Measurements from ENCODE around the gene DCBLD1. TPM values are rescaled to one million over a fixed set of nuclear protein-coding genes. Genes with fewer than 3 reads are reported as not detected.
"Not testable (repeated sequence)": the region's sequence is repeated elsewhere in the genome, so short reads cannot be mapped to it uniquely, and the experiment has no call there.

Gene DCBLD1
- polyA plus RNA-seq, 1 donor: 14.2 TPM

GRCh38 chr6:117508450-117508971, 26.0 kb downstream of the DCBLD1 start:
- H3K4me3 ChIP-seq (ENCODE audit: low read length): no peak overlapping the region
- no peaks in the 10 kb centered on the region for H3K27me3 ChIP-seq (ENCODE audit: control insufficient read depth, insufficient read depth, low read length)
- WGBS (ENCODE audit: insufficient coverage, low lambda C conversion rate): no CpG with 5 or more reads among the region's 4 CpGs
- no peak for DNase-seq
- no peak overlapping the region for H3K27ac ChIP-seq (ENCODE audit: low read length)
- peaks cover 10% of the 10 kb centered on the region for H3K4me1 ChIP-seq (ENCODE audit: control insufficient read depth, insufficient read depth, low read length)
- H3K36me3 ChIP-seq (ENCODE audit: control insufficient read depth, insufficient read depth, low read length): peaks cover 7% of the 10 kb centered on the region
- no peaks in the 10 kb centered on the region for H3K9me3 ChIP-seq (ENCODE audit: control insufficient read depth, low read depth, low read length)

- no peak overlapping the region for H3K27ac ChIP-seq (ENCODE audit: low read length)
These were observed 26.5 kb downstream of the DCBLD1 start for GRCh38 chr6:117509021-117509420.

GRCh38 chr6:117512056-117512828, 29.8 kb downstream of the DCBLD1 start:
- peaks cover 13% of the 10 kb centered on the region for H3K4me1 ChIP-seq (ENCODE audit: control insufficient read depth, insufficient read depth, low read length)
- H3K4me3 ChIP-seq (ENCODE audit: low read length): no peak overlapping the region
- DNase-seq: no peak
- no peak overlapping the region for H3K27ac ChIP-seq (ENCODE audit: low read length)
- H3K9me3 ChIP-seq (ENCODE audit: control insufficient read depth, low read depth, low read length): no peaks in the 10 kb centered on the region
- no peaks in the 10 kb centered on the region for H3K27me3 ChIP-seq (ENCODE audit: control insufficient read depth, insufficient read depth, low read length)
- no CpG with 5 or more reads among the region's 7 CpGs for whole genome bisulfite sequencing (ENCODE audit: insufficient coverage, low lambda C conversion rate)
- peaks cover 4% of the 10 kb centered on the region for H3K36me3 ChIP-seq (ENCODE audit: control insufficient read depth, insufficient read depth, low read length)

More at GRCh38 chr6:117509021-117509420, 26.5 kb downstream of the DCBLD1 start:
- no peaks in the 10 kb centered on the region for H3K27me3 ChIP-seq (ENCODE audit: control insufficient read depth, insufficient read depth, low read length)
- H3K36me3 ChIP-seq (ENCODE audit: control insufficient read depth, insufficient read depth, low read length): peaks cover 7% of the 10 kb centered on the region
- H3K4me1 ChIP-seq (ENCODE audit: control insufficient read depth, insufficient read depth, low read length): peaks cover 12% of the 10 kb centered on the region
- WGBS (ENCODE audit: insufficient coverage, low lambda C conversion rate): no CpG with 5 or more reads among the region's 7 CpGs
- H3K9me3 ChIP-seq (ENCODE audit: control insufficient read depth, low read depth, low read length): no peaks in the 10 kb centered on the region
- H3K4me3 ChIP-seq (ENCODE audit: low read length): no peak overlapping the region
- DNase-seq: no peak

GRCh38 chr6:117512987-117513573, 30.6 kb downstream of the DCBLD1 start:
- Histone ChIP-seq H3K27ac (ENCODE audit: low read length) (no peak overlapping the region), H3K27me3 (ENCODE audit: control insufficient read depth, insufficient read depth, low read length) (no peaks in the 10 kb centered on the region), H3K9me3 (ENCODE audit: control insufficient read depth, low read depth, low read length) (no peaks in the 10 kb centered on the region), H3K4me3 (ENCODE audit: low read length) (no peak overlapping the region), H3K36me3 (ENCODE audit: control insufficient read depth, insufficient read depth, low read length) (peaks cover 5% of the 10 kb centered on the region), H3K4me1 (ENCODE audit: control insufficient read depth, insufficient read depth, low read length) (peaks cover 18% of the 10 kb centered on the region)
- no peak for DNase-seq
- WGBS (ENCODE audit: insufficient coverage, low lambda C conversion rate): no CpG with 5 or more reads among the region's 2 CpGs

GRCh38 chr6:117513778-117514365, 31.4 kb downstream of the DCBLD1 start:
- H3K4me3 ChIP-seq (ENCODE audit: low read length): no peak overlapping the region
- peaks cover 2% of the 10 kb centered on the region for H3K36me3 ChIP-seq (ENCODE audit: control insufficient read depth, insufficient read depth, low read length)
- H3K27ac ChIP-seq (ENCODE audit: low read length): no peak overlapping the region
- peaks cover 22% of the 10 kb centered on the region for H3K4me1 ChIP-seq (ENCODE audit: control insufficient read depth, insufficient read depth, low read length)
- no peaks in the 10 kb centered on the region for H3K9me3 ChIP-seq (ENCODE audit: control insufficient read depth, low read depth, low read length)
- H3K27me3 ChIP-seq (ENCODE audit: control insufficient read depth, insufficient read depth, low read length): no peaks in the 10 kb centered on the region
- no peak for DNase-seq
- WGBS (ENCODE audit: insufficient coverage, low lambda C conversion rate): 40% methylated on average over 1 of the region's 7 CpGs

- Histone ChIP-seq H3K4me3 (ENCODE audit: low read length) (no peak overlapping the region), H3K27ac (ENCODE audit: low read length) (no peak overlapping the region), H3K27me3 (ENCODE audit: control insufficient read depth, insufficient read depth, low read length) (no peaks in the 10 kb centered on the region), H3K4me1 (ENCODE audit: control insufficient read depth, insufficient read depth, low read length) (peaks cover 22% of the 10 kb centered on the region), H3K36me3 (ENCODE audit: control insufficient read depth, insufficient read depth, low read length) (peaks cover 2% of the 10 kb centered on the region), H3K9me3 (ENCODE audit: control insufficient read depth, low read depth, low read length) (no peaks in the 10 kb centered on the region)
- DNase-seq: no peak
- WGBS (ENCODE audit: insufficient coverage, low lambda C conversion rate): no CpG with 5 or more reads among the region's 1 CpG
These were observed 32.2 kb downstream of the DCBLD1 start for GRCh38 chr6:117514655-117515054.

- no peaks in the 10 kb centered on the region for H3K27me3 ChIP-seq (ENCODE audit: control insufficient read depth, insufficient read depth, low read length)
- H3K9me3 ChIP-seq (ENCODE audit: control insufficient read depth, low read depth, low read length): no peaks in the 10 kb centered on the region
- H3K4me3 ChIP-seq (ENCODE audit: low read length): no peak overlapping the region
- H3K36me3 ChIP-seq (ENCODE audit: control insufficient read depth, insufficient read depth, low read length): peaks cover 9% of the 10 kb centered on the region
- no peak overlapping the region for H3K27ac ChIP-seq (ENCODE audit: low read length)
- H3K4me1 ChIP-seq (ENCODE audit: control insufficient read depth, insufficient read depth, low read length): peaks cover 22% of the 10 kb centered on the region
- no peak for DNase-seq
These were observed 32.9 kb downstream of the DCBLD1 start for GRCh38 chr6:117515326-117515725.

- not testable (repeated sequence) for DNase-seq; H3K9me3 ChIP-seq (ENCODE audit: control insufficient read depth, low read depth, low read length); H3K4me3 ChIP-seq (ENCODE audit: low read length); H3K27me3 ChIP-seq (ENCODE audit: control insufficient read depth, insufficient read depth, low read length)
- Histone ChIP-seq H3K36me3 (ENCODE audit: control insufficient read depth, insufficient read depth, low read length) (peaks cover 12% of the 10 kb centered on the region), H3K4me1 (ENCODE audit: control insufficient read depth, insufficient read depth, low read length) (peaks cover 22% of the 10 kb centered on the region), H3K27ac (ENCODE audit: low read length) (peak overlapping the region; percentile 55)
- WGBS (ENCODE audit: insufficient coverage, low lambda C conversion rate): 70% methylated on average over 2 of the region's 5 CpGs
These were observed 35.5 kb downstream of the DCBLD1 start for GRCh38 chr6:117517995-117518394.

- no peak overlapping the region for H3K4me3 ChIP-seq (ENCODE audit: low read length)
- 82% methylated on average over 3 of the region's 6 CpGs for WGBS (ENCODE audit: insufficient coverage, low lambda C conversion rate)
- peaks cover 16% of the 10 kb centered on the region for H3K4me1 ChIP-seq (ENCODE audit: control insufficient read depth, insufficient read depth, low read length)
- peaks cover 14% of the 10 kb centered on the region for H3K36me3 ChIP-seq (ENCODE audit: control insufficient read depth, insufficient read depth, low read length)
- no peaks in the 10 kb centered on the region for H3K9me3 ChIP-seq (ENCODE audit: control insufficient read depth, low read depth, low read length)
- no peaks in the 10 kb centered on the region for H3K27me3 ChIP-seq (ENCODE audit: control insufficient read depth, insufficient read depth, low read length)
- DNase-seq: no peak
- H3K27ac ChIP-seq (ENCODE audit: low read length): no peak overlapping the region
These were observed 36.4 kb downstream of the DCBLD1 start for GRCh38 chr6:117518870-117519269.

GRCh38 chr6:117520603-117521395, 38.3 kb downstream of the DCBLD1 start:
- H3K9me3 ChIP-seq (ENCODE audit: control insufficient read depth, low read depth, low read length): no peaks in the 10 kb centered on the region
- 80% methylated on average over 1 of the region's 4 CpGs for WGBS (ENCODE audit: insufficient coverage, low lambda C conversion rate)

More at GRCh38 chr6:117520603-117521395, 38.3 kb downstream of the DCBLD1 start:
- H3K27me3 ChIP-seq (ENCODE audit: control insufficient read depth, insufficient read depth, low read length): no peaks in the 10 kb centered on the region
- no peak for DNase-seq
- H3K4me3 ChIP-seq (ENCODE audit: low read length): no peak overlapping the region
- H3K4me1 ChIP-seq (ENCODE audit: control insufficient read depth, insufficient read depth, low read length): peaks cover 11% of the 10 kb centered on the region
- H3K36me3 ChIP-seq (ENCODE audit: control insufficient read depth, insufficient read depth, low read length): peaks cover 14% of the 10 kb centered on the region
- no peak overlapping the region for H3K27ac ChIP-seq (ENCODE audit: low read length)

Measured in large intestine (tissue), 3 donors.